ENCODE results near the gene BCL10.

The BCL10 gene

DNA sequence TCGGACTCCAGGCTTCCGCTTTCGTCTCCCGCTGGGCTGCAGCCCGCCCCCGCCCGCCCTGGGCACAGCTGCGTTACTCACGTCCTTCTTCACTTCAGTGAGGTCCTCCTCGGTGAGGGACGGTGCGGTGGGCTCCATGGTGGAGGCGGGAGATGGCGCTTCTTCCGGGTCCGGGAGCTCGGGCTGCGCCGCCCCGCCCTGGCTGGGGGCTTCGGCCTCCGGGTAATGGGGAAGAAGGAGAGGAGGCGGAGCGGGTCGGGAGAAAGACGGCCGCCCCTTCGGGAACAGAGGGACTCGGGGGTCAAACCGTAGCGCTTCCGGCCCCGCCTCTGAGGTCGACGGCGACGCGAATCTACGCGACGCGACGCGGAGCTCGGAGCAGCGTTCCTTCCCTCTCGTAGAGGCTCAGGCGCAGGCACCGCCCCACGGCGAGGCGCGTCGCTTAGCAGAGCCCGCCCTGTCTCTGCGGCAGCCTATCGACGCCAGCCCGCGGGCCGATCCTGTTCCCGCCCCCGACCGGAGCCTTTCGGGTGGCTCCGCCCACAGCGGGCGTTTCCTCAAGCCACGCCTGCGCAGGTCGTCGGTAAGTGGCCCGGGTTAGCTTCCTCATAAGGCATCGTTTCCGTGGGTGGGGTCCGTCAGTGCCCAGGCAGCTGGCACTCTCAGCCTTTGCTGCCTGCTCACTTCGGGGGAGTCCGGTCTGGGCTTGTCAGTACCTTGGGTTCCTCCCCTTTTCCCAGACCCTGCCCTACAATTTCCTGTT, at the start of gene BCL10:
Gene BCL10 (minus strand): TSS at position 418 of the 763 bp plus-strand sequence. CDS start 280 bp downstream, at position 138.
- DNase-seq (ENCODE audit: low read depth), result peak; percentile 97

DNA sequence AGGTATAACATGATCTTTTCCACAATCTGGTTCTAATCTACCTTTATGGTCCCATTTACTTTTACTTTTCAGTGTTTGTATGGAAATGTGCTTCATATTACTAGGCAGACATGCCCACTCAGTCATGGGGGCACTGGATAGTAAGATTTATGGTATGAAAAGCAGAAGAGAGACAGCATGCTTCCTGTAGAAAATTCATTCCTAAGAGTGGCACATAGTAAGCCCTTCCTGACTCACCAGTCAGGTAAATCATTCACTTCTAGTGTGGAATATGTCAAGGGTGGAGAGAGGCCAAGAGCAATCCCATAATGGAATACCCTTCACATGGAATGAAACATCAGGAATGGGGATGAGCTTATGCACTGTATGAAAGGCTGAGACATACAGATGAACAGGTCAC, 49.5 kb upstream of the BCL10 start:
- DNase-seq (ENCODE audit: low read depth), result no peak

DNA sequence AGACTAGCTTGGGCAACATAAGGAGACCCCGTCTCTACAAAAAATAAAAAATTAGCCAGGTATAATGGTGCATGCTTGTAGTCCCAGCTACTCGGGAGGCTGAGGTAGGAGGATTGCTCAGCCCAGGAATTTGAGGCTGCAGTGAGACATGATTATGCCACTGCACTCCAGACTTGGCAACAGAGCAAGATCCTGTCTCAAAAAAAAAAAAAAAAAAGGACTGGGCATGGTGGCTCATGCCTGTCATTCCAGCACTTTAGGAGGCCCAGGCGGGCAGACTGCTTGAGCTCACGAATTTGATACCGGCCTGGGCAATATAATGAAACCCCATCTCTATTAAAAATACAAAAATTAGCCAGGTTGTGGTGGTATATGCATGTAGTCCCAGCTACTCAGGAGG, 47.3 kb upstream of the BCL10 start:
- DNase-seq (ENCODE audit: low read depth), result no peak

DNA sequence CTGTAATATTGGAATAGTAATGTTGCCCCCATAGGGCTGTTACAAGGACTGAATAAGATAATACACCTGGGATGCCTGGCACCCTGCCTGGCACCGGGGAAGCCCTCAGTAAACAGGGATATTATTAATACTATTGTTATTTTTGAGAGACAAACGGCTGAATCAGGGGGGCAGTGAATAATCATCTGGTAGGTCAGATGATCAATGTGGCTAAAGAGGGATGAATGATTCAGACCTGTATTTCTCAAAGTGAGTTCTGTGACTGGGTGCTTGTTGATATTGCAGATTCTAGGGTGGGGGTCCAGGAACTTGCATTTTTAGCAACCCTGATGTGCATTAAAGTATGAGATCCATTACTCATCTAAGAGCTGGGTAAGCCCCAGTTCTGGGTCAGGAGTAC, 46.2 kb upstream of the BCL10 start:
- no peak for DNase-seq (ENCODE audit: low read depth)

DNA sequence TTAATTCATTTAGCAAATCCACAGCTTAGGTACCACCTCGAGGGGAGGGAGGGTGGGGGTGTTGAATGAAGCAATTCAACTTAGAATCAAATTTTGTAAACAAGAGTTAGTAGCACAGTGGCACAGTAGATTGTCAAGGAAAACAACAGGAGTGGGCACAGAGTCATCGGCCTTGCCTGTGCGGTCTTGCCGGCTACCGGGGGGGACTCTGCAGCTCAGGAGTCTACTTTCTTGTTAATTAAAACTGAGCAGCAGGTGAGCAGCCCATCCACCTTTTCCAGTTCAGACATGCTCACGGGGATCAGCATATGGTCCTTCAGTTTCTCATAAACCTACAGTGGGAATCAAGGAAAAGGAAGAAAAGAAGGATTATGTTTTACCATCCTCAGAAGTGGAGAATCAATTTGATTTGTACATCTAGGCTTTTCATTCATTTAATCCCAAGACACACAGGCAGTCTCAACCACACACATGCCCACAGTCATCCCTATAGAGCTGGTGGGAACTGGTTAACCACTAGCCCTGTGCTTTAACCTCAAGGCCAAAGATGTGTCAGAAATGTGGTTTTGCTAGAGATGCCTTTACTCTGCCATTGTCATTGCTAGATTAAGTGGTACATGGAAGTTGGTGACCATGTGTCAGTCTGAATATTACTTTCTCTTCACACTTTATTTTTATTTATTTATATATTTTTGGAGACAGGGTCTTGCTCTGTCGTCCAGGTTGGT, 45.0 kb upstream of the BCL10 start:
- no peak for DNase-seq (ENCODE audit: low read depth)

- no peak for DNase-seq (ENCODE audit: low read depth)
These were observed 44.1 kb upstream of the BCL10 start for GRCh38 chr1:85320371-85321131.

DNA sequence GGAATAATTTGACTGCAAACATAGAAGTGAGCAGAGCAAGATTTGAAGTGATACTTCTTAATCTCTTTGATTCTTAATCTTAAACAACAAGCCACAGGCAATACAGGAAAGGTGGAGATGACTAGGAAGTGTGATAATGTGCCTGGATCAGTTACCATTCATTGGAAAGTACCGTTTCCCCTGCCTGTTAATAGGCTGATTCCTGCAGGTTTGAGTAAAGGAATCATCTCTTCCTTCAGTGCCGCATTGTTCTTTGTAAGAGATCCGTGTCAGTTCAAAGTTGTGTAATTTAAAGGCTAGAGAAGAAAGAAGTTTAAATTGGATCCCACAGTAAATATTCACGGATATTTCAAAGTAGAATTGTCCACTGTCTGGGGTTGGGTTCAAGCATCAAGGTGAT, 43.5 kb upstream of the BCL10 start:
- DNase-seq (ENCODE audit: low read depth), result no peak

- no peak for DNase-seq (ENCODE audit: low read depth)
These were observed 43.1 kb upstream of the BCL10 start for GRCh38 chr1:85319491-85319890.

DNA sequence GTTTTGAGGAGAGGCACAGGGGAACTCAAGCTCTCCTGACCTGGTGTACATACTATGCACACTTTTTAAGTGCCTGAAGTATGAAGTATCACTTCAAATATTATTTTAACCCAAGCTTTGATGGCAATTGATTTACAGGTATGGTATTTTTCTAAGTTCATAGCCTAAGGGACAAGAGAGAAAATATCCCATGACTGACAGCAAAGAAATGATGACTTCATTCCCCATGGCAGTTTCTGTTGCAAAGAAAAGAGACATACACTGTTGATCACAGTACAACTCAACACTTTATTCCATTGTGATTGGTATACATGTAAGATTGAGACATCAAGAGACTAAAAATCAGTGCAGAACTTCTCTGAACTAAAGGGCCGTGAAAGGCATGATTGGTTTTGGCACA, 41.8 kb upstream of the BCL10 start:
- DNase-seq (ENCODE audit: low read depth), result no peak

DNA sequence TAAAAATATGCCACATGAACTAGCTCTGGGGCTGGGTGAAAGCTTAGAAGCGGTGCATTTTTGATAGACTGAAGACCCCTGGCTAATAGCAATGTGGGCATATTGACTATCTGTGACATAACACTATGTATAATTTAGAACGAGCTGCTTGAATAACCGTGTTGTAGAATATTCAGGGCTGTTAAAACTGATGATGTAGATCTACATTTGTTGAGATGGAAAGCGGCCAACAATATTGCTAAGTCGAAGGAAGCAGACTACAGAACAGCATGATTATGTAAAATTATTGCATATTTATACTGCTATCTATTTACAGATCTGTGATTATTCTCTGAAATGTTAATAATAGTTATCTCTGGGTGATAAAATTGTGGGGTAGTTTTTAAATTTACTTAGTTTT, 41.1 kb upstream of the BCL10 start:
- no peak for DNase-seq (ENCODE audit: low read depth)

- DNase-seq (ENCODE audit: low read depth), result no peak
These were observed 39.9 kb upstream of the BCL10 start for GRCh38 chr1:85316321-85316720.

GRCh38 chr1:85315789-85316188, 39.4 kb upstream of the BCL10 start:
- no peak for DNase-seq (ENCODE audit: low read depth)

DNA sequence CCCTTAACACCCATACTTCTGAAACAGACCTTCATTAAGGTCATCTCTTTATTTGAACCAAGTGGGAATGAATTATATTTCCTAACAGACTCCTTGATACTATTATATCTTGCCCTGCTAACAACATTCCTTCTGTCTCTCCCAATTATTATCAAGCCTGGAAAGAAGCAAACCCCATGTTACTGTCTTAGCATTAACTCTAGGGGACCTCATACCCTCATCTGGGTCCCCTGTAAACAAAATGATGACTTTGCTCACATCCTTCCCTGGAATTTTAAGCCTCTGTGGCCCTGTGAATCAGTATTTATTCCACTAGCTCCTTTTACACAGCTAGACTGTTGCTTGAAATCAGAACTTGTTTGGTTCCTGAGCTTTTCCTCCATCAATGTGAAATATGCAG, 38.3 kb upstream of the BCL10 start:
- DNase-seq (ENCODE audit: low read depth), result no peak

DNA sequence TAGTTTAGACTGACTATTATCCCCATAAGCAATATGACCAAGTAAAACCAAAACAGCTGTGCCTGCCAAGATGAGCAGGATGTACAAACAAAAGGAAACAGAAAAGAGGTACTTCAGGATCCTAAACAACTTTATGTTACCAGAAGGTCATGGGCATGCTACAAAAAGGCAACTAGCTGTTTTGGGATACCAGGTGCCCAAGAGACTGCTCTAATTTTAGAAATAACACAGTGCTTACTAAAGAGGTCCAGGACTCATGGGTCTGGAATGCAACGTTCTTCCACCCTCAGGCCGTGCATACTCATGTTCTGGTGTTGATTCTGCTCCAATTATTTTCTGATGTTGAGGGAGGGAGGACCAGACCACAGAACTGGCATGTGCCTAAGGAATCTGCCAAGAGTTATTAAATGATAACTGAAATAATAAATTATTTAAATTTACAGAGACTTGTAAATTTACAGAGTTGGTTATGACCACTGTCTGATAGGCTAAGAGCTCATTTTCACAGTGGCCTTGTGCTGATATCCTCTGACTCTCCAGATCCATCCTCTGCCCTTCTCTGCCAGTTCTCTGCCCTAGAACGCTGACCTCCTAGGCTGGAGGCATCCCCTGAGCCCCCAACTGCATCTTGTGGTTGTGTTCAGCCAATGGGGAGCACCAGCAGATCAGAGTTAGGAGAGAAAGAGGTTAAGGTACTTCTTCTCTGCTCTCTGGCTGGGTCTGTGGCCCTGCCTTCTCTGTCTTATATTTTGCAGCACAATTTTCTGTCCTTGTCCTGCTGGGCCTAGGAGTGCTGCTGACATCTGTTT, 37.7 kb upstream of the BCL10 start:
- no peak for DNase-seq (ENCODE audit: low read depth)

DNA sequence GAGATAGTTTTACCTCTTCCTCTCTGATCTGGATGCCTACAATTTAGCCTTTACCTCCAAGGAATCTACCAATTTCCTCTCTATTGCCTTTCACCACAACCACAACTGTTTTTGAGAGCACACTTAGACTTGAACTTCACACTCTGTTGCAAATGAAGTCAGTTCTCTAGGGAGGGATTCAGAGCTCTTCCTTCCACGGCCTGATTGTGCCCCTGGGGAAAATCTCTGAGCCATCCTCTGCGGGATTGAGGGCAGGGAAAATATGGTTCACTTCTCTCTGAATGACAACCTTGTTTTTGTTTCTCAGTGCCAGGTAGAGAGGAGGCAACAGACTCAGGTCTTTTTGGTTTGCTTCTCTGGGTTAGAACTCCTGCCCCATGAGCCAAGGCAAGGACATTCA, 35.4 kb upstream of the BCL10 start:
- no peak for DNase-seq (ENCODE audit: low read depth)

- DNase-seq (ENCODE audit: low read depth), result no peak
These were observed 32.5 kb upstream of the BCL10 start for GRCh38 chr1:85308833-85309350.

GRCh38 chr1:85307987-85308832, 31.8 kb upstream of the BCL10 start:
- DNase-seq (ENCODE audit: low read depth), result peak; percentile 59

DNA sequence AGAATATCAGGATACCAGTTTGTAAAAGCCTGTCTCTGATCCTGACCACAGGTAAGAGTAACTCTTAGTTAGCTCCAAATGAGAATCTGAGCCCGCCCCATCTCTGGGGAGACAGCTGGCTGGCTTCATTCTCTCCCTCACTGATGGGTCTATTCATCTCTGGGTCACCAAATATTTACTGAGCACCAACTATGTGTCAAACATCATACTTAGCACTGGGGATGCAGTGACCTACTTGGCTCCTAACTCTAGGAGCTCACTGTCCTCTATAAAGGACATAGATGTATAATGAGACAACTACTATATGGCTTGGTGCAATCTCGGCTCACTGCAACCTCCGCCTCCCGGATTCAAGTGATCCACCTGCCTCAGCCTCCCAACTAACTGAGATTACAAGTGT, 29.8 kb upstream of the BCL10 start:
- DNase-seq (ENCODE audit: low read depth), result no peak

- DNase-seq (ENCODE audit: low read depth), result no peak
These were observed 27.2 kb upstream of the BCL10 start for GRCh38 chr1:85303440-85304162.

DNA sequence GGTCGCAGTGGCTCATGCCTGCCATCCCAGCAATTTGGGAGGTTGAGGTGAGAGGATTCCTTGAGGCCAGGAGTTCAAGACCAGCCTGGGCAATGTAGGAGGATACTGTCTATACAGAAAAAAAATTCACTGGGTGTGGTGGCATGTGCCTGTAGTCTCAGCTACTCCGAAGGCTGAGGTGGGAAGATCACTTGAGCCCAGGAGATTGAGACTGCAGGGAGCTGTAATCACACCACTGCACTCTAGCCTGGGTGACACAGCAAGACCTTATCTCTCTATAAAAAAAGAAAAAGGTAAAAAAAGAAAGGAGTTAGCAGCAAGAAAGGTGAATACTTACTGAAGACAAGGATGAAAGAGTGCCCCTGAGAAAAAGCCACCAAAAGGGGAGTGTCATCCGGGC, 23.7 kb upstream of the BCL10 start:
- DNase-seq (ENCODE audit: low read depth), result no peak

All from activated T-cell treated with anti-CD3 and anti-CD28 coated beads for 48 hours (primary cell).